HepG2 (cell line): ENCODE data around the gene RANBP3L. TPM values are rescaled to one million over a fixed set of nuclear protein-coding genes. Genes with fewer than 3 reads are reported as not detected.

Experiments
- ATAC-seq: fragments of 200-7000 bp; cut with Tn5 transposase; 3 replicates; pipeline ENCODE4 v1.9.1; 2020; ENCODE audit warnings: mild to moderate bottlenecking, moderate library complexity
- BruUV-seq: library from RNA; stranded (reverse); fragments of 400-500 nt; replicated peaks from 2 replicates; lab custom pipeline; 2021; lab: Mats Ljungman, UMichigan
- CTCF ChIA-PET: fragments of 300-600 bp; formaldehyde crosslinking; extraction: SDS; loops from one replicate; lab custom pipeline; 2021; ENCODE audit warnings: low total read pairs, inconsistent platforms, low intra/inter-chr PET ratio; lab: Yijun Ruan, JAX
- POLR2A ChIA-PET: fragments of 350-600 bp; sonication (Branson Sonifier 250); formaldehyde crosslinking; loops from one replicate; lab custom pipeline; 2020; ENCODE audit warnings: antibody characterized with exemption, inconsistent platforms; lab: Yijun Ruan, JAX
- DNase-seq: peaks from one replicate; pipeline ENCODE4 v3.0.0-alpha.2; 2015; ENCODE audit warnings: low spot score
- FAIRE-seq: peaks from 3 replicates; lab custom pipeline; 2011; peaks lifted over from hg19 to GRCh38; lab: Jason Lieb, UNC
- H2AFZ ChIP-seq: one replicate; pipeline ENCODE4 v1.6.1; 2011; ENCODE audit warnings: low read length, inconsistent platforms
- H3K27ac ChIP-seq: fragments of 300-600 bp; 3 replicates; pipeline ENCODE4 v1.8.0; 2011; ENCODE audit warnings: mixed run types, mild to moderate bottlenecking, mixed read lengths, low read length, inconsistent platforms; ENCODE audit not compliant: insufficient read depth; ENCODE audit errors: extremely low read length
- H3K27me3 ChIP-seq, 2 experiments: fragments of 200-600 bp in 1 of 2; 2 replicates in 1 of 2; 3 replicates in 1 of 2; pipeline versions ENCODE4 v1.6.0 to v1.8.0; 2011; ENCODE audit warnings: low read length in 2 of 2, mild to moderate bottlenecking in 2 of 2, moderate library complexity in 2 of 2, inconsistent platforms in 1 of 2; ENCODE audit not compliant: insufficient read depth in 2 of 2, control insufficient read depth in 1 of 2
- H3K36me3 ChIP-seq, 2 experiments: fragments of 200-600 bp in 1 of 2; replicated peaks in 1 of 2; 2 replicates in 1 of 2; 3 replicates in 1 of 2; pipeline versions ENCODE4 v1.5.1 to v1.8.0; 2011; ENCODE audit warnings: low read length in 2 of 2, inconsistent platforms in 1 of 2; ENCODE audit not compliant: insufficient read depth in 2 of 2, control insufficient read depth in 1 of 2
- H3K4me1 ChIP-seq: 2 replicates; pipeline ENCODE4 v1.5.1; 2012; ENCODE audit warnings: low read length, inconsistent platforms; ENCODE audit not compliant: insufficient read depth
- H3K4me2 ChIP-seq: 2 replicates; pipeline ENCODE4 v1.6.0; 2011; ENCODE audit warnings: low read depth, low read length, inconsistent platforms
- H3K4me3 ChIP-seq, 3 experiments: fragments of 200-600 bp in 1 of 3; sonication (generic), shearing (Covaris generic) in 1 of 3; replicated peaks in 1 of 3; 2 replicates each; pipeline ENCODE4 v1.5.1; 2011 to 2016; ENCODE audit warnings: low read length in 3 of 3, inconsistent platforms in 2 of 3, low read depth in 2 of 3, mild to moderate bottlenecking in 2 of 3, control low read depth in 1 of 3, mixed read lengths in 1 of 3; ENCODE audit not compliant: insufficient read depth in 1 of 3
- H3K79me2 ChIP-seq: one replicate; pipeline ENCODE4 v1.6.1; 2011; ENCODE audit warnings: low read length, inconsistent platforms; ENCODE audit not compliant: insufficient read depth
- H3K9ac ChIP-seq: 2 replicates; pipeline ENCODE4 v1.6.0; 2011; ENCODE audit warnings: mild to moderate bottlenecking, low read depth, low read length, inconsistent platforms; ENCODE audit not compliant: insufficient read depth
- H3K9me3 ChIP-seq: 2 replicates; pipeline ENCODE4 v1.5.1; 2012; ENCODE audit warnings: mild to moderate bottlenecking, low read length
- H4K20me1 ChIP-seq: 2 replicates; pipeline ENCODE4 v1.6.0; 2011; ENCODE audit warnings: inconsistent platforms, mild to moderate bottlenecking, low read length, moderate library complexity; ENCODE audit not compliant: insufficient read depth
- AGO2 ChIP-seq: fragments of 200-400 bp; formaldehyde crosslinking; optimal IDR thresholded peaks from 2 replicates; pipeline ENCODE3; 2017; ENCODE audit warnings: mild to moderate bottlenecking, low read depth, low read length, moderate library complexity
- DRAP1 ChIP-seq: IDR thresholded peaks from 2 replicates; pipeline ENCODE4 v1.6.1; 2016; ENCODE audit warnings: missing genetic modification reagents, missing compliant biosample characterization
- ETV6 ChIP-seq: sonication (generic); formaldehyde crosslinking; conservative IDR thresholded peaks from 2 replicates; pipeline ENCODE4 v1.4.0; 2020; ENCODE audit warnings: missing genetic modification reagents
- IKZF4 ChIP-seq: sonication (generic); formaldehyde crosslinking; IDR thresholded peaks from 2 replicates; pipeline ENCODE4 v1.5.1; 2020; ENCODE audit warnings: borderline replicate concordance, mild to moderate bottlenecking, low read depth, missing genetic modification reagents; ENCODE audit errors: not compliant biosample characterization
- NR2F2 ChIP-seq: IDR thresholded peaks from 2 replicates; pipeline ENCODE4 v1.6.1; 2012; ENCODE audit warnings: low read depth, inconsistent platforms, borderline replicate concordance
- NR3C1 ChIP-seq: sonication (generic); formaldehyde crosslinking; IDR thresholded peaks from 2 replicates; pipeline ENCODE4 v1.4.0; 2020; ENCODE audit warnings: missing genetic modification reagents
- RORA ChIP-seq: sonication (generic); formaldehyde crosslinking; IDR thresholded peaks from 2 replicates; pipeline ENCODE4 v1.5.0; 2020; ENCODE audit warnings: mild to moderate bottlenecking, missing genetic modification reagents, moderate library complexity
- TEF ChIP-seq: sonication (generic); formaldehyde crosslinking; IDR thresholded peaks from 2 replicates; pipeline ENCODE4 v1.5.0; 2020; ENCODE audit warnings: missing genetic modification reagents
- ZHX1 ChIP-seq: sonication (generic); formaldehyde crosslinking; IDR thresholded peaks from 2 replicates; pipeline ENCODE4 v1.8.1; 2022; ENCODE audit warnings: low read depth, mild to moderate bottlenecking, missing genetic modification reagents
- ZNF280D ChIP-seq: sonication (generic); formaldehyde crosslinking; IDR thresholded peaks from 2 replicates; pipeline ENCODE4 v1.5.1; 2020; ENCODE audit warnings: mild to moderate bottlenecking, missing genetic modification reagents
- ZNF562 ChIP-seq: sonication (generic); formaldehyde crosslinking; IDR thresholded peaks from 2 replicates; pipeline ENCODE4 v1.8.0; 2022; ENCODE audit warnings: missing genetic modification reagents, borderline replicate concordance
- WGBS: methylation state at CpG from one replicate; pipeline ENCODE4 v1.1.6; 2017; ENCODE audit warnings: low lambda C conversion rate; 5-methylcytosine and 5-hydroxymethylcytosine counted together
- in situ Hi-C: cut with HindIII; loops from 2 replicates; pipeline ENCODE4 v1.10.0; 2017; ENCODE audit warnings: low pct_unique_long_range_greater_than_20kb; ENCODE audit not compliant: extremely low pct_ligation_motif_present
- intact Hi-C: fragments of 100-400 bp; cut with micrococcal nuclease; formaldehyde crosslinking; loops from one replicate; pipeline ENCODE4 v1.10.0; 2022; ENCODE audit not compliant: unreplicated experiment
- polyA plus RNA-seq, 8 experiments: library from polyadenylated mRNA; depleted of rRNA in 3 of 8; stranded (reverse) in 7 of 8; unstranded in 1 of 8; fragments of >200 nt; fragmentation: Illumina TruSeq in 4 of 8; extraction: Trizol in 4 of 8; gene quantifications; 2 replicates each; pipeline versions ENCODE4 v1.2.1 to v1.2.3, GENCODE V29; 2011 to 2016; ENCODE audit warnings: low read depth in 4 of 8, missing spikeins in 1 of 8, mixed read lengths in 1 of 8; ENCODE audit not compliant: insufficient read depth in 1 of 8
- total RNA-seq, 5 experiments: library from RNA; depleted of rRNA; stranded (reverse); fragments of >200 nt; fragmentation: Illumina TruSeq; extraction: Trizol; gene quantifications; 2 replicates each; pipeline ENCODE4 v1.2.3, GENCODE V29; 2016; ENCODE audit warnings: low read depth in 1 of 5
- TF ChIP-seq, protein P1 (sequence below): sonication (generic); formaldehyde crosslinking; IDR thresholded peaks from 2 replicates; pipeline ENCODE4 v1.4.0; 2020; ENCODE audit warnings: missing genetic modification reagents

RANBP3L gene
- total and polyA plus RNA-seq, 2 of the 13 experiments (the other 11 are each of a cell fraction or from before 2014, with no cell fraction given) = 0.09 TPM; not detected in 1

DNA sequence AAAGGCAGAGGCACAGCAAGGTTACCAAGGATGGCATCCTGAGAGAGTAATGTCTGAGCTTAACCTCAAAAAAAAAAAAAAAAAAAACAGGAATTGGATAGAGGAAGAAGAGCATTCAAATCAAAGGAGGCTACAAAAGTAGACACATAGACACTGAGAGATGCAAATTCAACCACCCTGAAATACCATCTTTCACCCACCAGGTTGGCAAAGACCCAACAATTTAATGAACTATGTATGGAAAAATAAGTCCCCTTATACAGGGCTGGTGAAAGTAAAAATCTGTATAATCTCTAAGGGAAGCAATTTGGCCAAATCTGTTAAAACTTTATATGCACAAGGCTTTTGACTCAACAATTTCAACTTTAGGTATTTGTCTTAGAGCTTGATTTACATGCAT lies 64.9 kb downstream of the RANBP3L start (continued):
- no peak for TF ChIP-seq ZHX1 (CRISPR knock-in tag)
- TF ChIP-seq, all 625 proteins: peak for 0

- Histone ChIP-seq H3K79me2 (peaks cover 62% of the 10 kb centered on the region), H3K4me3 (no peak overlapping the region), H3K9ac (no peak overlapping the region), H2AFZ (no peak overlapping the region), H3K27me3 (no peaks in the 10 kb centered on the region), H3K4me2 (no peak overlapping the region), H4K20me1 (no peaks in the 10 kb centered on the region; the same call in 1 of the 2 replicates), H3K36me3 (no peaks in the 10 kb centered on the region), H3K4me1 (peaks cover 42% of the 10 kb centered on the region), H3K9me3 (no peaks in the 10 kb centered on the region), H3K27ac (no peak overlapping the region)
- CTCF ChIA-PET = no interaction called here
- DNase-seq = no peak
- TF ChIP-seq NR3C1 (no peak), RORA (CRISPR knock-in tag) (no peak), TEF (CRISPR knock-in tag) (no peak), DRAP1 (CRISPR knock-in tag) (no peak), NR2F2 (no peak), ZNF280D (no peak), IKZF4 (CRISPR knock-in tag) (no peak), ETV6 (no peak), ZNF562 (no peak), AGO2 (no peak)
- TF ChIP-seq, protein P1, sequence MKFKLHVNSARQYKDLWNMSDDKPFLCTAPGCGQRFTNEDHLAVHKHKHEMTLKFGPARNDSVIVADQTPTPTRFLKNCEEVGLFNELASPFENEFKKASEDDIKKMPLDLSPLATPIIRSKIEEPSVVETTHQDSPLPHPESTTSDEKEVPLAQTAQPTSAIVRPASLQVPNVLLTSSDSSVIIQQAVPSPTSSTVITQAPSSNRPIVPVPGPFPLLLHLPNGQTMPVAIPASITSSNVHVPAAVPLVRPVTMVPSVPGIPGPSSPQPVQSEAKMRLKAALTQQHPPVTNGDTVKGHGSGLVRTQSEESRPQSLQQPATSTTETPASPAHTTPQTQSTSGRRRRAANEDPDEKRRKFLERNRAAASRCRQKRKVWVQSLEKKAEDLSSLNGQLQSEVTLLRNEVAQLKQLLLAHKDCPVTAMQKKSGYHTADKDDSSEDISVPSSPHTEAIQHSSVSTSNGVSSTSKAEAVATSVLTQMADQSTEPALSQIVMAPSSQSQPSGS (CRISPR knock-in tag) = no peak
- WGBS = 94% methylated on average over 3 of the region's 3 CpGs
- FAIRE-seq = no peak
- POLR2A ChIA-PET = no interaction called here
- no peak for ATAC-seq
- intact Hi-C loops (no loop called here), in situ Hi-C loops (no loop called here)
- BruUV-seq = no TSS peak
Measured at GRCh38 chr5:36232533-36232932, 69.2 kb downstream of the RANBP3L start.
